SH-SY5Y (cell line): ENCODE data around the gene SDC1.
A peak's percentile ranks its signal among the peaks of the same experiment; 100 is the strongest.

Experiments used
- GATA2 ChIP-seq: IDR thresholded peaks from 2 replicates; pipeline ENCODE4 v1.6.1; 2011; ENCODE audit warnings: mild to moderate bottlenecking, low read depth, low read length
- GATA3 ChIP-seq: IDR thresholded peaks from 2 replicates; pipeline ENCODE4 v1.6.1; 2011; ENCODE audit warnings: low read depth, mild to moderate bottlenecking, low read length, moderate library complexity

SDC1 gene, protein sequence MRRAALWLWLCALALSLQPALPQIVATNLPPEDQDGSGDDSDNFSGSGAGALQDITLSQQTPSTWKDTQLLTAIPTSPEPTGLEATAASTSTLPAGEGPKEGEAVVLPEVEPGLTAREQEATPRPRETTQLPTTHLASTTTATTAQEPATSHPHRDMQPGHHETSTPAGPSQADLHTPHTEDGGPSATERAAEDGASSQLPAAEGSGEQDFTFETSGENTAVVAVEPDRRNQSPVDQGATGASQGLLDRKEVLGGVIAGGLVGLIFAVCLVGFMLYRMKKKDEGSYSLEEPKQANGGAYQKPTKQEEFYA

GRCh38 chr2:20224716-20225293, at the start of gene SDC1:
Gene SDC1 (minus strand): TSS chr2:20225130. CDS start chr2:20224867, 263 bp downstream.
- TF ChIP-seq GATA3: no peak
- TF ChIP-seq GATA2: no peak

DNA sequence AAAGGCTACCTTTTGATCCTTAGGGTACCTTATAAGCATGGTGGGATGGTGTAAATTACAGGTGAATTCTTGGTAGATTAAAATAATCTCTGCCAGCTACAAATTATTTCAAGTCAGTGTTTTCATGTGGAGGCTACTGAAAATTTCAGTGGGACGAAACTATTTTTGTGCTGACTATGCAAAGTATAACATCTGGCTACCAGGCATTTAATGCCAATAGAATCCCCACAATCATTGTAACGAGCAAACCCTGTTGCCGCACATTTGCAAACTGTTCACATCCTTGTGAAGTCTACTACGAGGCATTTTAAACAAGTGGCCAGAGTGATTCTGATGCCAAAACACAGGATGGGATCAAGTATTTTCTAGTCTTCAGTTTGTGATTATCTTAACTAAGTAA, 48.1 kb upstream of the SDC1 start:
- TF ChIP-seq GATA3 (no peak), GATA2 (no peak)

GRCh38 chr2:20267529-20267928, 42.6 kb upstream of the SDC1 start:
- TF ChIP-seq GATA3 (0 out of 2 replicates have a peak, but pooled peaks have one; percentile 23), GATA2 (peak; percentile 32; the same call in 1 of the 2 replicates)

DNA sequence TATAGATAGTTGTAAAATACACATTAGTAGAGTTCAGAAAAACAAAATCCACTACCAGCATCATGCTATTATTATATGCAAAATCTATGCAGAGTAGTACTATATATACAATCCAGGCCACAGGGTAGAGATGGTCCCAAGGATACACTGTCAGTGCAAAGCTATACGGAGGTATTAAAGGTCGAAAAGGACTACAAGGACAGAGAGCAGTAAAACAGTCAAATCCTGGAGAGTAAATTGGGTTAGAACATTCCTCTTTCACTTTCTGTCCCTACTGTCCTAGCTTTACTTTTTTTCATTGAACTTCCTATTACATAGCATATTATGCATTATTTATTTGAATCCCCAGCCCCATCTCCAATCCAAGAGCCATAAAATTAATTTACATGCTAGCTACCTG, 39.7 kb upstream of the SDC1 start:
- TF ChIP-seq GATA3: no peak
- no peak for TF ChIP-seq GATA2

GRCh38 chr2:20257411-20257810, 32.5 kb upstream of the SDC1 start:
- TF ChIP-seq GATA3 (no peak), GATA2 (no peak)

DNA sequence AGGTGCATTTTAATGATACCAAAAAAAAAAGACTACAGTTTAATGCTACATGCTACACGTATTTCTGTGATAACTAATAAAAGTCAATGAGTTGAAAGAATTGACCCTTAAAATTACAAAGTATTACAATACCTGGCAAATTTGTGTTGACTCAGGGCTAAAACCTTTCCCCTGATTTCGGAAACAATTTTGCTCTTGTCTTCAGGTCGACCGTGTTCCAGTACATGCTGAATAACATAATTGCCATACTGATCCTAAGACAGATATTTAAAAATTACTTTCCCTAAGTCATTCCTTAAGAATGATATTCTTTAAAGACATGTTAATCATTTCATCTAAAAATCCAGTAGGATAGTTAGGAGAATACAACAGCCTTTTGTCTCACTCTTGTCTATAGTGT, 29.8 kb upstream of the SDC1 start:
- TF ChIP-seq GATA3 (no peak), GATA2 (no peak)

- TF ChIP-seq GATA3 (no peak), GATA2 (no peak)
Measured at GRCh38 chr2:20250436-20250835, 25.5 kb upstream of the SDC1 start.

GRCh38 chr2:20249170-20249569, 24.2 kb upstream of the SDC1 start:
- TF ChIP-seq GATA3 (no peak), GATA2 (no peak)

- no peak for TF ChIP-seq GATA2
- no peak for TF ChIP-seq GATA3
Measured at GRCh38 chr2:20247084-20247483, 22.2 kb upstream of the SDC1 start.

- TF ChIP-seq GATA3 (no peak), GATA2 (no peak)
Measured at GRCh38 chr2:20242727-20243377, 17.9 kb upstream of the SDC1 start.

GRCh38 chr2:20241973-20242726, 17.2 kb upstream of the SDC1 start:
- TF ChIP-seq GATA2 (no peak), GATA3 (no peak)

GRCh38 chr2:20236496-20236895, 11.6 kb upstream of the SDC1 start:
- no peak for TF ChIP-seq GATA2
- no peak for TF ChIP-seq GATA3

- TF ChIP-seq GATA2 (no peak), GATA3 (no peak)
Measured at GRCh38 chr2:20235655-20236305, 10.8 kb upstream of the SDC1 start.

GRCh38 chr2:20232837-20233207, 7.9 kb upstream of the SDC1 start:
- no peak for TF ChIP-seq GATA3
- TF ChIP-seq GATA2: no peak
